HG03432 (cell line): ENCODE results near the gene KRT72.

Experiments
- ATAC-seq: cut with Tn5 transposase; IDR thresholded peaks from one replicate; pipeline ENCODE4 v1.9.1; 2021; ENCODE audit warnings: mild to moderate bottlenecking, moderate library complexity; ENCODE audit not compliant: unreplicated experiment

Gene KRT72

DNA sequence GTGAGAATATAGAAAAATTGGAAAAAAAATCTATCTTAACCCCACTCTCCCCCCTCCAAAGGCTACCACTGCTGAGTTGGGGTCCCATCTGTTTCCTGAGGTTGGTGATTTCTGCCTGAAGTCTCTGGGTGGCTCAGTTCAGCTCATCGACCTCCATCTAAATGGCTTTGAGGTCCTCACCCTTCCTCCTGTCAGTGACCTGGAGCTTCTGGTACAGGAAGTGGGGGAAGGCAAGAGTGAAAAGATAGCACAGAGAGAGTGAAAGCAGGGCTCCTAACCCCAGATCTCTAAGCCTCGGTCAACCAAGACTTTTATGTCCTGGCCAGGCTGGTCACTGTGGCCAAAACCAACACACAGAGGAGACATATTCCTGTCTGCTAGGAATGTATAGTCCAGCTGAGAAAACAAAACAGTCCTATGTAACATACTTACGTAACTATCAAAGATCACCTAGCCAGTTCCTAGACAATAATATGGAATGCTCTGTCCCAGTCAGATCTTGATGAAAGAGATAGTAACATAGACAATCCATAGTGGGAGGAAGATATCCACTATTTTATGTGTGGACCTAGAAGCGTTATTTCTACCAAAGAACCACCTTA, 29.4 kb upstream of the KRT72 start:
- ATAC-seq = no peak

- ATAC-seq = no peak
Measured at GRCh38 chr12:52630008-52630500, 28.8 kb upstream of the KRT72 start.

- no peak for ATAC-seq
Measured at GRCh38 chr12:52629281-52630007, 28.2 kb upstream of the KRT72 start.

DNA sequence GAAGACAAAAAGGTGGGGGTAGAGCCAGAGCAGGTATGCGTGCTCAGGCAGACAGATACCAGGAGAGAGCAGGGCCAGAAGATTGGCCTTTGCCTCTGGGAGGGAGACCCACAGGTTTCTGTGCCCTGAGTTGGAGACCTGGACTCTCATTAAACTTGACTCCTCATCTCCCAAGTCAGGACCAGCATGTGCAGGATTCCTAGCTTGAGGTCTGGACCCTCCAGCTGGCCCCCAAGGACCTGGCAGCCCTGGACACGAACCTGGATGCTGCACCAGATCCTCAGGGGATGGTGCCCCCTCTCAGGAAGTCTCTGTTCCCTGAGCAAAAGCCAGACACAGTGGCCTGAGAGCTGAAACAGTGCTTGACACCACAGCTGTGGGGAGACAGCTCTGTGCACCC, 27.6 kb upstream of the KRT72 start:
- ATAC-seq = no peak

DNA sequence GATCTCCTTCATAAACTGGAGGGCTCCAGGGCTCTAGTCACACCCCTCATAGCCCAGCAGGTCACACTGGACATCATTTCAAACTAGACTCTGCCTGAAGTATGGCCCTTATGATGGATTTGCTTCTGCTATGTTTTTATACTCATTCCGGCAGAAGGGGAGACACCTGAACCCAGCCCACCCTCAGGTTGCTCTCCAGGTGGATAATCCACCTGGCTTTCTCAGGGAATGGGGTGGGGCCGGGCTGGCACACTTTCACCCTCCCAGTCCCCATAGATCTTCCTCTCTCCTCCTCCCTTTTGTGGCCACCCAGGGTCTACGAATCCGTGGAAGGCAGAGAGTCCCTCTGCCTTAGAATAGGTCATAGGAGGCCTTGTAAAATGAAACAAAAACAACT, 26.8 kb upstream of the KRT72 start:
- ATAC-seq = no peak

GRCh38 chr12:52627395-52628110, 26.3 kb upstream of the KRT72 start:
- ATAC-seq = no peak

GRCh38 chr12:52622349-52622748, 21.1 kb upstream of the KRT72 start:
- no peak for ATAC-seq

GRCh38 chr12:52618866-52619265, 17.6 kb upstream of the KRT72 start:
- ATAC-seq = no peak

- no peak for ATAC-seq
Measured at GRCh38 chr12:52618216-52618615, 17.0 kb upstream of the KRT72 start, which contains the start of gene KRT73. Gene KRT73 (minus strand): TSS chr12:52618559. CDS start chr12:52618524, 35 bp downstream.

DNA sequence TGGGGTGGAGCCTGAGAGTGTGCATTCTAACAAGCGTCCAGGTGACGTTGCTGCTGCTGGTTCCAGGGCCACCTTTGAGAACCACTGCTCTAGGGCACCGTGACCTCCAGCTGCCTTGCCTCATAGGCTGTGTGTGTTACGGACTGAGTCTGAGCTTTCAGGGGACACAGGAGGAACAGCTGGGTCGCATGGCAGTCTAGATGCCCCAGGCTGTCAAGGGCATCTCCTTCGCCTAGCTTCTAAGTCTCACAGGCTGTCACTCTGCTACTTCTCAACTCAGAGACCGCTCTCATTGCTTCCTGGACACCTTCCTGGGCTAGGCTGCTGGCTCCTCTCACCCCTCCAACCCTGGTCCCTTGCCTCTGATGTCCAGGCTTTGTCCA, 16.1 kb upstream of the KRT72 start:
- no peak for ATAC-seq

DNA sequence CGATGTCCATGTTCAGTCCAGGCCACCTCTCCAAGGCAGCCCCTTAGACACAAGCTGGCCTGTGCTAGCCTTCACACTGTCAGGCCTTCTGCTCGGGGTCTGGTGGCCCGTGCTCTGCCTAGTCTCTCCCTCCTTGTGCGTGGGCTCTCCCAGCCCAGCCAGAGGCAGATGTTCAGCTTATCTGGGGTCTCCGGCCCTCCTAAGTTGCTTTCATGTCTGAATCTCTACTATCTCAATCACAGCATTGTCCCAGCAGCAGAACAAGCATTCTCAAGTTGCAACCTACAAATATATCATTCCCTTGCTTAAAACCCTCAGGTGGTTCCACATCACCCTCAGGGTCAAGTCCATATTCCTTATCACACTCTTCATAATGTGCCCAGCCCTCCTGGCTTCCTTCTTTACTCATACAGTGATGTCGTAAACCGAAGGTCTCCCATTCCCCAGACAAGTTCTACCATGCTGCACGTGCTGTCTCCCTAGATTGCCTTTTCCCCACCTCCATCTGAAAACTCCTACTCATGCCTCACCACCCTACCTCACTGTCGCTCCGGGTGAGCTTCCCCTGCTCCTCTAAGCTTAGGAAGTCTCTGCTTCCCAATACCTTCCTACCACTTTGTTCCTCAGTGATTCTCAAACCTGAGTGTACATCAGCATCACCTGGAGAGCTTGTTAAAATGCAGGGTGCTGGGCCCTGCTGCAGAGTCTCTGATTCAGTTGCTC, 15.6 kb upstream of the KRT72 start:
- ATAC-seq = no peak

GRCh38 chr12:52615912-52616311, 14.6 kb upstream of the KRT72 start:
- no peak for ATAC-seq

DNA sequence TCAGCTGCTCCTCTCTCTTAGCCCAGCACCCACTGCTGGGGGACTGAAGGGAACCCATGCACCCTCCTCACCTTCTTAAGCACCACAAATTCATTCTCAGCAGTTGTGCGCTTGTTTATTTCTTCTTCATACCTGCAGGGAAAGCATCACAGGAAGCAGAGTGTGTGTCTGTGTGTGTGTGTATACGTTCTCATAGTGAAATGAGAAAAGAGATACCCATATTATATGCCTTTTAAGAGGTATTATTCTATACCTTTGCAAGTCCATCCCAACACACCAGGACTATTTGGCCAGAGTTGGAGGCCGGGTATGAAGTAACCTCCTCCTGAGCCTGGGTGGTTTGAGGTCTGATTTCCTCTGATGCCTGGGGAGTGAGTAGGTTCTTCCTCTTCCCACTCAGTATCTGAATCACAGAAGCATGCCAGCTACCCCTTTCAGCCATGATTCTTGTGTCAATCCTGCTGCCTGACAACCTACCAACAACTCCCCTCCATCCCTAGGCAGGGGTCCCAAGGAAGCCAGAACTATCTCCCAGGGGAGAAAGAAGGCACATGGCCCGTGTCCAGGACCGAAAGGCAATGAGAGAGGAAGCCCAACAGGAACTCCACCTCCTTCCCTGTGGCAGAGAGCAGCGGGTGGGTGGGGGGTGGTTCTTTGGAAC, 14.1 kb upstream of the KRT72 start:
- no peak for ATAC-seq

DNA sequence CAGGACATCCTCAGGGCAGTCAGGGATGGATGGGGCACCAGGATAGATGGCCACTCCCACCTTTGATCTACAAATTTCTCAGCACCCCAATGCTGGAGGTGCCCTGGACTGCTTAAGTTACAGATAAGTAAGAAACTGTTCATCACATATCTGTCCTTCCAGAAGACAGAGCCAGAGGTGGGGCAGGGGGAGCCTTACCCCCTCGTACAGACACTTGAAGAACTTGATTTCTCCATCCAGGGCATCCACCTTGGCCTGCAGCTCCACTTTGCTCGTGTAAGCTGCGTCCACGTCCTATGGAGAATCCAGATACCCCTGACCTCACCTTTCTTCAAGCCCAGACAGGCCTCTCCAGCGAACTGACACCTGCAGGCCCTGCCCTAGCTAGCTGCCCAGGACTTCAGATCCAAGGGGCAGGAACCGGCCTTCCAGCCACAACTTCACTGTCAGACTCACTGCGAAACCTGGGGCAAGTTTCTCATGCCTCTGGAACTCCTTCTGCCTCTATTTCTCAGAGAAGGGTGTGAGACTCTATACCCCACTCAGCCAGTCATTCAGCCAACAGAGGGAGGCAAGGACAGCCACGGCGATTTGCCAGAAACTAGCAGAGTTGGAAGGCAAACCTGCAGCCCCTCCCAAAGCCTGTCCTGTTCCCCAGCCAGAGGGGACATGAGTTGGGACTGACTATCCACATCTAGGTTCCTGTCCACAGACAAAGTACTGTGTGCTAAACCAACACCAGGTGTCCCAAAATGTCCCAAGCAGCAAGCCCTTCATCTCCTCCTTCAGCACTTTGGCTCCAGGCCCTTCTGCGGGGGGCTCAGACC, 13.3 kb upstream of the KRT72 start:
- no peak for ATAC-seq

- no peak for ATAC-seq
Measured at GRCh38 chr12:52613384-52614030, 12.2 kb upstream of the KRT72 start.

DNA sequence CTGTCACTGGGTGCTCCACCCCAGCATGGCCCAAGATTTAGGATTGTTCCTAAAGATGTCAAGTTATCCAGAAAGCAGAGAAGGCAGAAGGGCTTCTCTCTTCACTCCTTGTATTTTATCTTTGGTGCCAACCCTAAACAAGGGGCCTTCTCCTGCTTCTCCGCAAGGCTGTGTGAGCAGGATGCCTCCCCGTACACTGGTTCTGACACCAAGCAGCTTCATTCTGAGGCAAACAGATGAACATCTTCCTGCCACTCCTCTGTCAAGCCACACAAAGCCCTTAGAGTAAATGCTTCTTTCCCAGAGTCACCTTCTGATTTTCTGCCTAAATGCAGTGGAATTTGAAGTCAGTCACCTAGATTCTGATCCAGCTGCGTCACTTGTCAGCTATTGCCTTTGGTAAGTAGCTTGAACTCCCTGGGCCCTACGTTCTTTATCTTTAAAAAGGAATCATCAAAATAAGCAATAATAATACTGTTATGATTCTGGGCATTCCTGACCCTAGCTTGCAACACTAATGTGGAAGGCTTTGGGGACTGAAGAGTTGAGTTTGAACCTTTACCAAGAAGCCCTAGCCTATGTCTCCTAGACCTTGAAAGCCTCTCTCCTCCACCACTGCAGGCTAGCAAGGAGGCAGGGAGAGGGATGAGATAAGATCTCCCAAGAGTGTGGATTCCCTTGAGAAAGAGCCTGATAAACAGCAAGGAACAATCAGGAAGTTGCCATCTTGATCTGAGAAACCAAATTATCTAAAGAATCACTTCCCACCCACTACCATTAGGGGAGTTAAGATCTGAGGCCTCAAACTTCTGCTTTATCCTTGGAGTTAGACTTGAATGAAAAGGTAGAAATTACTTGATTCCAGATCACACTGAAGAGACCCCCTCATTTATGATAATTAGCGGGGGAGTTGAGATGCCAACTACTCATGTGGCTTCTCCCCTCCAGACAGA, 11.4 kb upstream of the KRT72 start:
- no peak for ATAC-seq

GRCh38 chr12:52611080-52611468, 9.8 kb upstream of the KRT72 start:
- ATAC-seq = no peak
